DND-41 (cell line): ENCODE results near the gene C1orf210.

ENCODE experiments used
- ATAC-seq: fragments of 200-7000 bp; cut with Tn5 transposase; 3 replicates; pipeline ENCODE4 v1.9.1; 2021; ENCODE audit warnings: low read depth; ENCODE audit not compliant: insufficient read depth
- DNase-seq: peaks from one replicate; pipeline ENCODE4 v3.0.0-alpha.2; 2020
- H2AFZ ChIP-seq: 2 replicates; pipeline ENCODE4 v1.6.0; 2012; ENCODE audit warnings: low read depth, low read length
- H3K27ac ChIP-seq: 2 replicates; pipeline ENCODE4 v1.5.1; 2012; ENCODE audit warnings: low read length, inconsistent platforms
- H3K27me3 ChIP-seq: fragments of 200-600 bp; sonication (generic); 2 replicates; pipeline ENCODE4 v1.6.0; 2012; ENCODE audit warnings: low read length, mild to moderate bottlenecking, inconsistent platforms; ENCODE audit not compliant: insufficient read depth, poor library complexity
- H3K36me3 ChIP-seq: 2 replicates; pipeline ENCODE4 v1.5.1; 2012; ENCODE audit warnings: low read length, inconsistent platforms; ENCODE audit not compliant: insufficient read depth
- H3K4me1 ChIP-seq: 2 replicates; pipeline ENCODE4 v1.5.1; 2012; ENCODE audit warnings: mild to moderate bottlenecking, low read length; ENCODE audit not compliant: insufficient read depth
- H3K4me2 ChIP-seq: 2 replicates; pipeline ENCODE4 v1.6.0; 2012; ENCODE audit warnings: mild to moderate bottlenecking, moderate library complexity, low read length, inconsistent platforms; ENCODE audit not compliant: insufficient read depth
- H3K4me3 ChIP-seq, 2 experiments: fragments of 200-600 bp in 1 of 2; shearing (Covaris generic) in 1 of 2; 2 replicates each; pipeline ENCODE4 v1.5.1; 2012 to 2016; ENCODE audit warnings: inconsistent platforms in 2 of 2, low read length in 2 of 2, mild to moderate bottlenecking in 2 of 2, low read depth in 1 of 2, moderate library complexity in 1 of 2
- H3K79me2 ChIP-seq: 2 replicates; pipeline ENCODE4 v1.6.0; 2012; ENCODE audit warnings: low read length, inconsistent platforms; ENCODE audit not compliant: insufficient read depth
- H3K9ac ChIP-seq: 2 replicates; pipeline ENCODE4 v1.6.0; 2012; ENCODE audit warnings: low read depth, mild to moderate bottlenecking, inconsistent platforms, low read length, moderate library complexity
- H3K9me3 ChIP-seq: 2 replicates; pipeline ENCODE4 v1.5.1; 2012; ENCODE audit warnings: low read length, moderate library complexity, mild to moderate bottlenecking, inconsistent platforms; ENCODE audit not compliant: insufficient read depth, severe bottlenecking
- H4K20me1 ChIP-seq: 2 replicates; pipeline ENCODE4 v1.6.0; 2012; ENCODE audit warnings: low read length; ENCODE audit not compliant: insufficient read depth
- CTCF ChIP-seq: IDR thresholded peaks from 2 replicates; pipeline ENCODE4 v1.5.1; 2012; ENCODE audit warnings: borderline replicate concordance, low read length, moderate library complexity, mild to moderate bottlenecking; ENCODE audit not compliant: poor library complexity, severe bottlenecking; ENCODE audit errors: extremely low read depth
- EZH2 ChIP-seq: IDR thresholded peaks from 3 replicates; pipeline ENCODE4 v1.6.1; 2012; ENCODE audit warnings: borderline replicate concordance, low read depth, mild to moderate bottlenecking, moderate library complexity, low read length, inconsistent platforms; ENCODE audit not compliant: severe bottlenecking

Gene C1orf210

GRCh38 chr1:43316738-43317520 lies 31.5 kb upstream of the C1orf210 start:
- Histone ChIP-seq H3K4me2 (no peak overlapping the region), H3K4me3 (no peak overlapping the region), H3K27me3 (no peaks in the 10 kb centered on the region), H3K36me3 (no peaks in the 10 kb centered on the region), H3K4me1 (no peaks in the 10 kb centered on the region), H4K20me1 (no peaks in the 10 kb centered on the region), H3K9me3 (no peaks in the 10 kb centered on the region), H3K79me2 (no peaks in the 10 kb centered on the region), H3K27ac (no peak overlapping the region), H3K9ac (no peak overlapping the region), H2AFZ (no peak overlapping the region)
- ATAC-seq (no peak), DNase-seq (no peak)
- TF ChIP-seq CTCF (no peak), EZH2 (no peak)

GRCh38 chr1:43315963-43316737 lies 30.8 kb upstream of the C1orf210 start:
- H3K4me2 ChIP-seq: no peak overlapping the region
- H3K4me1 ChIP-seq: no peaks in the 10 kb centered on the region
- no peaks in the 10 kb centered on the region for H3K36me3 ChIP-seq
- no peak overlapping the region for H3K4me3 ChIP-seq
- no peak for ATAC-seq
- H3K27ac ChIP-seq: no peak overlapping the region
- H3K27me3 ChIP-seq: no peaks in the 10 kb centered on the region
- H3K9me3 ChIP-seq: no peaks in the 10 kb centered on the region
- H4K20me1 ChIP-seq: no peaks in the 10 kb centered on the region
- DNase-seq: no peak
- H2AFZ ChIP-seq: no peak overlapping the region
- no peaks in the 10 kb centered on the region for H3K79me2 ChIP-seq
- TF ChIP-seq CTCF: no peak
- TF ChIP-seq EZH2: no peak
- no peak overlapping the region for H3K9ac ChIP-seq

- no peaks in the 10 kb centered on the region for H3K9me3 ChIP-seq
- H3K9ac ChIP-seq: no peak overlapping the region
- H2AFZ ChIP-seq: no peak overlapping the region
- no peak for ATAC-seq
- no peaks in the 10 kb centered on the region for H3K36me3 ChIP-seq
- no peaks in the 10 kb centered on the region for H3K79me2 ChIP-seq
- no peaks in the 10 kb centered on the region for H4K20me1 ChIP-seq
- H3K27ac ChIP-seq: no peak overlapping the region
- H3K4me1 ChIP-seq: no peaks in the 10 kb centered on the region
- no peak for TF ChIP-seq EZH2
- no peak for TF ChIP-seq CTCF
- H3K4me3 ChIP-seq: no peak overlapping the region
- no peaks in the 10 kb centered on the region for H3K27me3 ChIP-seq
- no peak overlapping the region for H3K4me2 ChIP-seq
- no peak for DNase-seq
Measured at GRCh38 chr1:43315481-43315880, 30.1 kb upstream of the C1orf210 start.
